Smooth muscle cell (in vitro differentiated cells): Measurements from ENCODE around the gene ZSWIM1. TPM values are rescaled to one million over a fixed set of nuclear protein-coding genes. Genes with fewer than 3 reads are reported as not detected.

Experiments
- DNase-seq: peaks from one replicate; lab custom pipeline; 2025; ENCODE audit not compliant: unreplicated experiment; lab: John Stamatoyannopoulos, UW
- H2AFZ ChIP-seq: fragments of 200-600 bp; sonication (generic); 2 replicates; pipeline ENCODE4 v1.6.0; 2016; ENCODE audit warnings: antibody characterized with exemption, low read depth, mild to moderate bottlenecking
- H3F3A ChIP-seq: fragments of 200-600 bp; sonication (generic); 2 replicates; pipeline ENCODE4 v1.6.0; 2017; ENCODE audit warnings: antibody characterized with exemption, low read depth
- H3K27ac ChIP-seq: fragments of 200-600 bp; sonication (generic); 2 replicates; pipeline ENCODE4 v1.5.1; 2016; ENCODE audit warnings: low read depth, mild to moderate bottlenecking
- H3K27me3 ChIP-seq: fragments of 200-600 bp; sonication (generic); 2 replicates; pipeline ENCODE4 v1.6.1; 2016; ENCODE audit warnings: low read depth, mild to moderate bottlenecking
- H3K36me3 ChIP-seq: fragments of 200-600 bp; sonication (generic); 2 replicates; pipeline ENCODE4 v1.5.1; 2016; ENCODE audit warnings: low read depth
- H3K4me1 ChIP-seq: fragments of 200-600 bp; sonication (generic); 2 replicates; pipeline ENCODE4 v1.5.1; 2016; ENCODE audit warnings: low read depth
- H3K4me2 ChIP-seq: fragments of 200-600 bp; sonication (generic); 2 replicates; pipeline ENCODE4 v1.6.0; 2016; ENCODE audit warnings: mild to moderate bottlenecking
- H3K4me3 ChIP-seq: fragments of 200-600 bp; sonication (generic); 2 replicates; pipeline ENCODE4 v1.5.1; 2016; ENCODE audit warnings: mild to moderate bottlenecking
- H3K79me2 ChIP-seq: fragments of 200-600 bp; sonication (generic); 2 replicates; pipeline ENCODE4 v1.6.0; 2016; ENCODE audit warnings: low read depth, mild to moderate bottlenecking
- H3K9ac ChIP-seq: fragments of 200-600 bp; sonication (generic); 2 replicates; pipeline ENCODE4 v1.6.0; 2016; ENCODE audit warnings: low read depth
- H3K9me3 ChIP-seq: fragments of 200-600 bp; sonication (generic); replicated peaks from 2 replicates; pipeline ENCODE4 v1.5.1; 2016; ENCODE audit warnings: low read depth
- H4K20me1 ChIP-seq: fragments of 200-600 bp; sonication (generic); 2 replicates; pipeline ENCODE4 v1.6.0; 2016; ENCODE audit warnings: low read depth
- WGBS: methylation state at CpG from one replicate; pipeline ENCODE4 v1.1.7; 2016; ENCODE audit warnings: low lambda C conversion rate; 5-methylcytosine and 5-hydroxymethylcytosine counted together
- polyA plus RNA-seq: library from polyadenylated mRNA; unstranded; fragments of >200 nt; fragmentation: Nextera tagmentation; extraction: Ambion mirVana; gene quantifications from 2 replicates; pipeline ENCODE4 v1.2.1, GENCODE V29; 2016
- total RNA-seq: library from RNA; depleted of rRNA; stranded (reverse); fragments of >200 nt; gene quantifications from 2 replicates; pipeline ENCODE4 v1.2.3, GENCODE V29; 2014
- TF ChIP-seq, protein P1 (sequence below): fragments of 200-600 bp; sonication (generic); IDR thresholded peaks from 2 replicates; pipeline ENCODE4 v1.5.1; 2017; ENCODE audit warnings: borderline replicate concordance, mild to moderate bottlenecking, antibody characterized with exemption; ENCODE audit not compliant: insufficient read depth, poor library complexity, severe bottlenecking

ZSWIM1 gene
- total and polyA plus RNA-seq, 2 experiments from 2014 or later: 5.7 to 12.2 TPM

DNA sequence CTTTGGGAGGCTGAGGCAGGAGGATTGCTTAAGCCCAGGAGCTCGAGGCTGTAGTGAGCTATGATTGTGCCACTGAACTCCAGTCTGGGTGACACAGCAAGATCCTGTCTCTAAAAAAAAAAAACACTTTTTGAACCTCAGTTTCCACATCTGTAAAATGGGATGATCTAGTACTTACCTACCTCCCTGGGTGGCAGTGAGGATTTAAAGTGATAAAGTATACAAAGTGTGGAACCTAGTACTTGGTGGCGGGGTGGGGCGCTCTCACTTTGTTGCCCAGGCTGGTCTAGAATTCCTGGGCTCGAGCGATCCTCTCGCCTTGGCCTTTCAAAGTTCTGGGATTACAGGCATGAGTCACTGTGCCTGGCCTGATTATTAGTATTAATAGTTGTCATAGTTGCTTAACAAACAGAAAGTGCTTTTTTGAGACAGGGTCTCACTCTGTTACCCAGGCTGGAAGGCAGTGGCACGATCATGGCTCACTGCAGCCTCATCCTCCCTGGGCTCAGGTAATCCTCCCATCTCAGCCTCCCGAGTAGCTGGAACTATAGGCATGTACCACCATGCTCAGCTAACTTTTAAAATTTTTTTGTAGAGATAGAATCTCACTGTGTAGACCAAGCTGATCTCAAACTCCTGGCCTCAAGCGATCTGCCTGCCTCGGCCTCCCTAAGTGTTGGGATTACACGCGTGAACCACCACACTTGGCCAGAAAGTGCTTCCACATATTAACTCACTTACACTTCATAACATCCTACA lies 37.9 kb downstream of the ZSWIM1 start:
- H3K4me1 ChIP-seq: peaks cover 16% of the 10 kb centered on the region
- H3K4me3 ChIP-seq: no peak overlapping the region
- DNase-seq: no peak
- no peaks in the 10 kb centered on the region for H3K9me3 ChIP-seq
- TF ChIP-seq, protein P1, sequence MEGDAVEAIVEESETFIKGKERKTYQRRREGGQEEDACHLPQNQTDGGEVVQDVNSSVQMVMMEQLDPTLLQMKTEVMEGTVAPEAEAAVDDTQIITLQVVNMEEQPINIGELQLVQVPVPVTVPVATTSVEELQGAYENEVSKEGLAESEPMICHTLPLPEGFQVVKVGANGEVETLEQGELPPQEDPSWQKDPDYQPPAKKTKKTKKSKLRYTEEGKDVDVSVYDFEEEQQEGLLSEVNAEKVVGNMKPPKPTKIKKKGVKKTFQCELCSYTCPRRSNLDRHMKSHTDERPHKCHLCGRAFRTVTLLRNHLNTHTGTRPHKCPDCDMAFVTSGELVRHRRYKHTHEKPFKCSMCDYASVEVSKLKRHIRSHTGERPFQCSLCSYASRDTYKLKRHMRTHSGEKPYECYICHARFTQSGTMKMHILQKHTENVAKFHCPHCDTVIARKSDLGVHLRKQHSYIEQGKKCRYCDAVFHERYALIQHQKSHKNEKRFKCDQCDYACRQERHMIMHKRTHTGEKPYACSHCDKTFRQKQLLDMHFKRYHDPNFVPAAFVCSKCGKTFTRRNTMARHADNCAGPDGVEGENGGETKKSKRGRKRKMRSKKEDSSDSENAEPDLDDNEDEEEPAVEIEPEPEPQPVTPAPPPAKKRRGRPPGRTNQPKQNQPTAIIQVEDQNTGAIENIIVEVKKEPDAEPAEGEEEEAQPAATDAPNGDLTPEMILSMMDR: no peak
- H3K27ac ChIP-seq: peak overlapping the region; percentile 94
- no peaks in the 10 kb centered on the region for H3K36me3 ChIP-seq
- H3F3A ChIP-seq: peaks cover 28% of the 10 kb centered on the region
- peak overlapping the region; percentile 74 for H3K9ac ChIP-seq
- WGBS: 63% methylated on average over 12 of the region's 12 CpGs
- H3K27me3 ChIP-seq: no peaks in the 10 kb centered on the region
- H2AFZ ChIP-seq: no peak overlapping the region
- no peaks in the 10 kb centered on the region for H3K79me2 ChIP-seq
- H4K20me1 ChIP-seq: no peaks in the 10 kb centered on the region
- peak overlapping the region; percentile 33 for H3K4me2 ChIP-seq

DNA sequence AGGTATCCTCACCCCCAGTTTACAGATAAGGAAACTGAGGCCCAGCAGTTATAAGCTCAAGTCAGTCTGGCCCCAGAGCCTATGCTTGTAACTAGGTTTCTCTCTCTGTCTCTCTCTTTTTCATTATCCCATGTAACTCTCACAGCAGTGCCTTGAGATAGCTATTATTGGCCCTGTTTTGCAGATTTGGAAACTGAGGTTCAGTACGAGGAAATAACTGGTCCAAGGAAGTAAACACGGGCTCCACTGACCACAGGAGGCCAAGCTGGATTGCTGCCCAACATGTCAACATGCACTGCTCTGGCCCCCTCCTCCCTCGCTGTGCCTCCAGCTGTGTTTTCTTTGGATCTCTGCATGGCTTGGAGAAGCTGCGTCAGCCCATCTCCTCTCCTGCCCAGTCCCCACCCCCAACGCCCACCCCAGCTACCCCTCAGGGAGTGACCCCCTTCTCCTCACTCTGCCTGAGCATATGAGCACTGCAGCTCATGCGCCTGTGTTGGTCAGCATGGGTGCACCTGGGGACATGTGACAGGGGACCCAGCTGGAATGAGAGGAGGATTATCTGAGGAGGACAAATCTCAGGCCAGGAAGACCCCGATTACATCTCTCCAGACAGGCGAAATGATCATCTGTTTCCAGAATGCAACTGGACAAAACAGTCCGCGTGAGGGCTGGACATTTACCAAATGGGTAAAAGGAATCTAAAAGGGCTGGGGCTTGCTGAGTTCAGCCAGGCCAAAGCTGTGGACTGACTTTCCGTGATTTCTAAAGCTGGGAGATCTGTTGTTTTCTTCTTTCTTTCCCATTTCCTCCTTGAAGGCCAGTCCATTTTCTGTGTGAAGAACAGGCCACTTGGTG lies 38.7 kb downstream of the ZSWIM1 start:
- Histone ChIP-seq H3K27ac (peak overlapping the region; percentile 94), H3K9ac (peak overlapping the region; percentile 74), H3K27me3 (no peaks in the 10 kb centered on the region), H3K79me2 (no peaks in the 10 kb centered on the region), H2AFZ (no peak overlapping the region), H3F3A (peaks cover 34% of the 10 kb centered on the region), H3K4me3 (no peak overlapping the region), H3K9me3 (no peaks in the 10 kb centered on the region), H3K4me2 (peak overlapping the region; percentile 33), H3K4me1 (peaks cover 16% of the 10 kb centered on the region), H3K36me3 (no peaks in the 10 kb centered on the region), H4K20me1 (no peaks in the 10 kb centered on the region)
- TF ChIP-seq, protein P1: no peak
- DNase-seq: no peak
- 35% methylated on average over 11 of the region's 11 CpGs for WGBS

DNA sequence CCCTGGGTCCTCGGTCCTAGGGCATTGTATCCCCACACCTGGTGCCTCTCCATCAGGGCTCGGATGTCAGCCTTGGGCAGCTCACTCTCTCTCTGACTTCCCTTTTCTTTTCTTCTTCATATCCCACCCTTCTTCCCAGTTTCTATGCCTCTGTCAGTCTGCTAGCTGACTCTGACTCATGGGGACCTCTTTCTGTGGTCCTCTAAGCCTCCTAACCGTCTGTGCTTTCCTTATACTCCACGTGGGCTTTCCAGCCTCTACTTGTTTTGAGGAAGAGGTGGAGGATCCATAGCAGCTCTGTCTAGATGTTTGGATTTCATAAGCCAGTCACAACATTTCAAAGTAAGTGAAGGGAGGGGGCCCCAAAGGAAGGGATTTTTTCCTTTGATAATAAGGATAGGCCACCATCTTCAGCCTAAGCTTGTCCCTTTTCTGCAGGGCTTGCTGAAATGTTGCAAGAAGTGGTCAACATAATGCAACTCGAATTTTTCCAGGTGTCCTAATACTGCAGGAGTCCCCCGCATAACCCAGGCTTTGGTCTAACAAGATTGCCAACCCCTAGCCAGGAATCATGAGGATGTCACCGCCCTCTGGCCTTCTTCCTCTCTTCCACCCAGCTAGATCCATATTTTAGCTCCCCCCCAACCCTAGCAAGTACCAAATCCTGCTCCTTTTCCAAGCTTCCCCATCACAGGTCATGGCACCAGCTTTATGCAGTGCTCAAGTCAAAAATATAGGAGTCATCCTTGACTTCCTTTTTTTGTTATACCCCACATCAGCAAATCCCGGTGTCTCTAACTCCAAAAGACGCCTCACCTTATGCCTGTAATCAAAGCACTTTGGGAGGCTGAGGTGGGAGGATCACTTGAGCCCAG lies 39.7 kb downstream of the ZSWIM1 start:
- peak overlapping the region; percentile 94 for H3K27ac ChIP-seq
- H3F3A ChIP-seq: peaks cover 34% of the 10 kb centered on the region
- no peak for DNase-seq
- peaks cover 21% of the 10 kb centered on the region for H3K4me1 ChIP-seq
- no peaks in the 10 kb centered on the region for H3K36me3 ChIP-seq
- H3K4me3 ChIP-seq: no peak overlapping the region
- H3K4me2 ChIP-seq: peak overlapping the region; percentile 33
- 66% methylated on average over 9 of the region's 9 CpGs for WGBS
- TF ChIP-seq, protein P1: no peak
- H3K9ac ChIP-seq: peak overlapping the region; percentile 45
- no peaks in the 10 kb centered on the region for H3K27me3 ChIP-seq
- no peaks in the 10 kb centered on the region for H3K79me2 ChIP-seq
- no peaks in the 10 kb centered on the region for H3K9me3 ChIP-seq
- no peaks in the 10 kb centered on the region for H4K20me1 ChIP-seq
- no peak overlapping the region for H2AFZ ChIP-seq
